ENCODE results near the gene ZNF254.

- TF ChIP-seq USF2 (IDR thresholded peaks at IDR 0.05; ENCODE audit: borderline replicate concordance, low read depth, low read length) (no peak), NFIC (IDR thresholded peaks at IDR 0.05; ENCODE audit: borderline replicate concordance) (no peak), CTCF (IDR thresholded peaks at IDR 0.05) (no peak), MAX (IDR thresholded peaks at IDR 0.05; ENCODE audit: low read depth) (no peak)
Observed at GRCh38 chr19:24078680-24079079, 8.3 kb upstream of the ZNF254 start.

Data from SK-N-SH (cell line).